RPMI8226 (cell line): ENCODE results near the gene FLII.

ENCODE experiments used
- DNase-seq: peaks from one replicate; pipeline ENCODE4 v3.0.0-alpha.2; 2015

FLII gene

GRCh38 chr17:18213666-18214270 is 44.8 kb downstream of the FLII start:
- no peak for DNase-seq

GRCh38 chr17:18208092-18208491 is 50.4 kb downstream of the FLII start:
- DNase-seq, result no peak

- DNase-seq, result no peak
Observed at GRCh38 chr17:18206962-18207361, 51.6 kb downstream of the FLII start.

GRCh38 chr17:18205861-18206260 is 52.7 kb downstream of the FLII start:
- no peak for DNase-seq

- no peak for DNase-seq
Observed at GRCh38 chr17:18203308-18203707, 55.2 kb downstream of the FLII start.

GRCh38 chr17:18201108-18201507 is 57.4 kb downstream of the FLII start:
- DNase-seq, result no peak

- DNase-seq, result no peak
Observed at GRCh38 chr17:18198530-18198929, 60.0 kb downstream of the FLII start.

GRCh38 chr17:18197535-18198194 is 60.9 kb downstream of the FLII start:
- no peak for DNase-seq

- DNase-seq, result no peak
Observed at GRCh38 chr17:18195246-18195645, 63.3 kb downstream of the FLII start.
